T1000 (cell line): ENCODE data around the gene SUN1.
"Not testable (repeated sequence)": the region's sequence is repeated elsewhere in the genome, so short reads cannot be mapped to it uniquely, and the experiment has no call there.

Experiments
- DNase-seq: peaks from one replicate; lab custom pipeline; 2025; ENCODE audit warnings: mixed read lengths; lab: John Stamatoyannopoulos, UW

SUN1 gene

DNA sequence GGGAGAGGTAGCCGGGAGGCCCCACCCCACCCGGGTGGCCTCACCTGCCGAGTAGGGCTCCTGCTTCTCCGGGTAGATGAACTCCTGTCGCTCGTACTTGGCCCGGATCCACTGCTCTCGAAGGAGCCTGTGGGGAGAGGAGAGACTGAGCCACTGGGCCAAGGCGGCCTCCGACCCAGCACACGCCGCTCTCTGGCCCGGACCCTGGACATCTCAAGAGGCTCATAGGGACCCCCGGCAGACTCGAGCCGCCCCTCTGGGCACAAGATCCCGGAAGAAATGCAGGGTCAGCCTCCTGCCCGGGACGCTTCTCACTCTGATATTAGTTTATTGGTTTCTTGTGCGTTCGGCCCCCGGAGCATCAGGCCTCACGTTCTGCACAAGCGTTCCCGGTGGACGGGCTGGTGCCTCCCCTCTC lies 87.7 kb downstream of the SUN1 start:
- no peak for DNase-seq

DNA sequence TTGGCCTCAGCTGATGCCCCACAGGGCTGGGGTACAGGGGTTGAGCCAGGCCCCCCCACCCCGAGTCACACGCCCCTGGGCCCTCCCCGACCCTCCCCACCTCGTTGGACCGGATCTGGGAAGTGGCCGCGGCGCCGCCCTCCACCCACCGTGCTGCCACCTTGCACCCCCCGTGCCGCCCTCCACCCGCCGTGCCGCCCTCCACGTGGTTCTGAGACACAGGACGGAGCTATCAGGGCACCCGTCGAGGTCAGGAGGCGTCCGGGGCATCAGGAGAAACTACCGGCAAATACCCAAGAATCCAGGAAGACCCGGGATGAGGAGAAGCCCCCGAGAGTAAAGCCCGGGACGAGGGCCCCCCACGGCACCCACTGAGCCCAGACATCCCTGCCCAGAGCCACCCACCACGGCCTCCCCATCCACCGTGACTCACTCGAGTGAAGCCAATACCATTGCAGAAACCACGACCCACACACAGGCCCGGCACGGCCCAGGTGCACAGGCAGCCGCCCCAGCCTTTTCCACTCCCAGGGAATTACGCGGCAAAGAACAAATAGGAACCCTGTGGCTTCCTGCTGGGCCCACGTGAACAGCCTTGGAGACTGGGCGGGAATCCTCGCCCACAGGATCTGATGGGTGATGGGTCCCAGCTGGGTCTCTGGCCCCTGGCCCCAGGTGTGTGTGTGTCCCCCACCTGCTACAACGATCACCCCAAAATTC lies 88.2 kb downstream of the SUN1 start:
- DNase-seq, result no peak

GRCh38 chr7:921071-921461 lies 88.8 kb downstream of the SUN1 start:
- DNase-seq, result no peak

DNA sequence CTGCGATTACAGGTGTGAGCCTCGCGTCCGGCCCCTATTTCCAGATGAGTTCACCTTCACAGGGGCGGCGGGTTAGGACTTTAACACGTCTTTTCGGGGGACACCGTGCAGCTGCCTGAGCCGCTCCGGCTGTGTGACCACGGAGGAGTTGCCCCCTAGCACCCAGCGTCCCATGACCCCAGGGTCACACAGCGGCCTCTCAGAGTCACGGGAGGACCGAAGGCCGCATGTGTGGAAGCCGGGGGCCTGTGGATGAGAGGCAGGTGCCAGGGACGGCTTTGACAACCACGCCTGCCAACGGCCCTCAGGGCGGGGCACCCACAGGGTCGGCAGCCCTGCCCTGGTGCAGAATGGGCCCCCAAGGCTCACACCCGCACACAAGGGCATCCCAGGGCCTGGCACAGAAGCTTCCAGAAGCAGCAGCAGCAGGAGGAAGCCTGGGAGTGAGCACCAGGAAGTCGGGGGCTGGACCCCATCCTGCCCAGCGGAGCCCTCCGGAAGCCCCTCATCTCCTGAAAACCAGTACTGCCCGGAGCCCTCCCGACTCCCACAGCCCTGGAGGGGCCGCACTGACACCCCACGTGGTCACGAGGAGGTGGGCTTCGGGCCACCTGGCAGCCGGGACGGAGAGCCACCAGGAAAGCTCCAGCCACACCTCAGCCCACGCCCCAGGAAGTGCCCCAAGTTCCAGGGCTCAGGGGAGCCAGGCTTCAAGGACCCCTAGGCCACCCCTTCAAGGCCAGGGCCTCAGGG lies 89.5 kb downstream of the SUN1 start:
- DNase-seq, result no peak

DNA sequence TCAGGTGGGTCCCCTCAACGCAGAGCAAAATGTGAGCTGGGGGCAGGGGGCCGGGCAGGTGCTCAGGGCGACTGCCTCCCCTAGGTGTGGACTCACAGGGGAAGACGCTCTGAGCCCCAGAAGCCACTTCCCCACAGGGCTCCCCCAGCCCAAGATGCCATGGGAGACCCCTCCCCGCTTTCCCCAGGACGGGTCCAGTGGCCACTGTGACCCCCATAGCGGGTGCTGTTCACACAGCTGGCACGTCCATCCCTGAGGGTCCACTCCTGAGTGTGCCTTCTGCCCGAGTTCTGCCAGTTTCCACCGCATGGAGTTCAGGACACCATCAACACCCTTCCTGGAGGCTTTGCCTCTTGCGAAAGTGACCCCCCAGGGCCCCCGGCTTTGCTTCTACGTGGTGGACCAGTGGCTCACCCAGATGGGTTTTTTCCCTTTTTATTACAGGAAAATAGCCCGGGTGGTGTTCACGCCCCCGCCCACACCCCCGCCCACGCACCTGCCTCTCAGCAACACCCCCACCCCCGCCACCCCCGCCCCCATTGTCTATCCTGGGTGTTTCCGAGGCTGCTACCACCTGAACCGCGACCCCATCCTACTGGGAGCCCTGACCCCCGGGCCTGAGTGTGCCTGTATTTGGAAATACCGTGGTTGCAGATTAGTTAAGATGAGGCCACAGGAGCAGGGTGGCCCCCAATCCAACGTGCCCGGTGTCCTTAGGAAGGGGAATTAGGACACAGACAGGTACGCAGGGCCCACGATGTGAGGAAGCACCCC lies 90.2 kb downstream of the SUN1 start:
- no peak for DNase-seq

DNA sequence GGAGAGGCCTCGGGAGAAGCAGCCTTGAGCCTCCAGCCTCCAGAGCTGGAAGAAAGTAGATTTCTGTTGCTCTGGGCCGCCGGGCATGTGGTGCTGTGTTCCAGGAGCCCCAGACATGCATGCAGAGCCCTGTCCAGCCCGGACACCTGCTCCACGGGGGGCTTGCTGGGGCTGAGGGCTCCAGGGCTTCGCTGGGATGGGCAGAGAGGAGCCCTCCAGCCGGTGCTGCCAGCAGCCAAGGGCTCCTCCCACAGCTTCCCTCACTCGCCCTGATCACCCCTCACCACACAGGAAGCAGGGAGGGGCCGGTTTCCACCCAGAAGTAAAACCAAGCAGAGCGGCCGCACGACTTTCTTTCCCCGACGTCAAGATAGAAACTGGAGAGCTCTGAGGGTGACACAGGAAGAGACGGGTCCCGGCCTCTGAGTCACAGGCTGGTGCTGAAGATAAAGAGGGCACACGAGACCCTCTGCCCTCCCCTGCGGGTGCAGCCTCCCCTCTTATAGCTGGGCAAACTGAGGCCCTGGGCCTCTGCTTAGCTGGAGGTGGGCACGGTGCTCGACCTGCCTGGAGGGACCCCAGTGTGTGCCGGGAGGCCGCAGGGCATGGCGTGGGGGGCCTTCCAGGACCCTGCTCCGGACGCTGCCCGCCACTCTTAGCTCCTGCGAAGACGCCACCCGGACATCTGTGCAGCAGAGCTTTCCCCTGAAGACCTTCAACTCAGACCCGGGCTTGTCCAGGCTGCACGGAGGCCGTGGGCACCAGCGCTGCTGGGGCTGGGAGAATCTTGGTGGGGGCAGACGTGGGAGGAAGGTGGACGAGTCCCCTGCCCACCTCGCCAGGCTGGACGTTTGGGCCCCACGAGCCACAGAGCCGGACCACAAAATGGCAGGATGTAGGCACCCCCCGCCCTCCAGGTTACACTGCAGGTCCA lies 91.1 kb downstream of the SUN1 start:
- no peak for DNase-seq

GRCh38 chr7:924042-924441 lies 91.8 kb downstream of the SUN1 start:
- not testable (repeated sequence) for DNase-seq
